Measurements from ENCODE around the gene DPP10.
"Not testable (repeated sequence)": the region's sequence is repeated elsewhere in the genome, so short reads cannot be mapped to it uniquely, and the experiment has no call there.

DPP10 gene

DNA sequence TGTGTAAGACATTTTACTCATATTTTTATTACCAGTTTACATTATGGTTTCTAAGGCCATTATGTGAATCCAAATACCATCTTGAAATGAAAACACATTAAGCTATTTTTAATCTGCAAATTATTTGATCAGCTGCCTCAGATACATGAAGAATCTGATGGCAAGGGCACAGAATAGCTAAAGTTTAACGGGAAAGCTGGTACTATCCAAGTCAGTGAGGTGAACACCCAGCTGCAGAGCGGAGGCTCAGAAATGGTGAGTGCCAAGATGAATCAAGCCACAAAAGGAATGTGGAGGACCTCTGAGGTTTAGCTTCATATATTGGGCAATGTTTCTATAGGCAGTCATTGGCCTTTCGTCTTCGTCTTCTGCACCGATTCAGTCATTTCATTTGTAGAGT is 75.1 kb downstream of the DPP10 start:
- DNase-seq, result no peak

DNA sequence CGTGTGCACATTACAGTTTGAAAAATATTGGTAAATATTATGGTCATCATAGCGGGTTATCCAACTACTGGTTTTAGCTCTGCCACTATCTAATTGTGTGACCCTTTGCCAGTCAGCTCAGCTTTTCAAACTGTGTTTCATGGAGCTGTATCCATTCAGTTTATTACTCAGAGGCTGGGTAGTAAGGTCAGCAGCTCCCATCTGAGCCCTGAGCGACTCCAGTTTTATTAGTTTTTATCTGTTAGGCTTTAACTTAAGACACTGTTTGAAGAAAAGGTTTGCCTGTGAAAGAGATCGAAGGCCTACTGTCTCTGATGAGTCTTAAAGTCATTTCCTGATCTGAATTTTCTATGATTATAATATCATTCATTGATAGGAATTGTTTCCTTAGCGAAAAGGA is 76.3 kb downstream of the DPP10 start:
- DNase-seq, result no peak

DNA sequence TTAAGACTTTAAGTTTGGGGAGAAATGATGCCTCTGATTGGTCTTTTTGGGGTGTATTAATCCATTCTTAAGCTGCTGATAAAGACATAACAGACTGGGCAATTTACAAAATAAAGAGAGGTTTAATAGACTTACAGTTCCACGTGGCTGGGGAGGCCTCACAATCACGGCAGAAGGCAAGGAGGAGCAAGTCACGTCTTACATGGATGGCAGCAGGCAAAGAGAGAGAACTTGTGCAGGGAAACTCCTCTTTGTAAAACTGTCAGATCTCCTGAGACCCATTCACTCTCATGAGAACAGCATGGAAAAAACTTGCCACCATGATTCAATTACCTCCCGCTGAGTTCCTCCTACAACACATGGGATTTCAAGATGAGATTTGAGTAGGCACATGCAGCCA is 80.2 kb downstream of the DPP10 start:
- DNase-seq, result not testable (repeated sequence)

DNA sequence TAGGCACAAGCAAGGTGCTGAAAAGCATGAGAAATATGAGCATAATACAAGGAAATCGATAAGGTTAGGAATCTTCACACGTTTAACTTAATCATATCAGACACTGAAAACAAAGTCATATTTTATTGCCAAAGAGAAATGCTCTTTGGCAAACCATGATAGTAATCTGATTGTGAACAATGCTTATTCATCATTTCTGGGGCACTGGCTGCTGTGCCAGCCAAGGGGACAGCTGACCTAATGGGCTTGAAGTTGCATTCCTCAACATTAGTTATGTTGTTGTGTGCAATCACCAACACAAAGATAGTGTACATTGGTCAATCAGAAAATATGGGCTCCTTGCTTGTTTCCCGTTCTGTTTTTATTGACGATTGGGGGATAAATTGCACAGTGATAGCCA is 83.5 kb downstream of the DPP10 start:
- DNase-seq, result no peak

DNA sequence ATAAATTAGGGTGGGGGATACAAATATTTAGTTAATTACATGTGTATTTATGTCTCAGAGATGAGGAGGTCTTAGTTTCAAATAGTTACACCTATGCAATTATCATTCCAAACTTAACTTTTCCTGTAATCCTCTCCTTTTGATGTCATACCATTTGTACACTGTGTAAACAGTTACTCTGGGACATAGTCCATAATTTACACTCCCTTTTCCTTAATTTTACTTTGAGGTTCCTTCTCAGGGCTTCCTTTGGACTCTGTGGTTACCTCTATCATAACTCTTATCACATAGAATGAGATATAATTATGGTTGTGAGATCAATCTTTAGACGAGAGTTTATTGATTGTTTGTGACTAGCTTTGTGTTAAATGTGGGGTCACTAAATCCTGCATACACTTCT is 84.4 kb downstream of the DPP10 start:
- no peak for DNase-seq

DNA sequence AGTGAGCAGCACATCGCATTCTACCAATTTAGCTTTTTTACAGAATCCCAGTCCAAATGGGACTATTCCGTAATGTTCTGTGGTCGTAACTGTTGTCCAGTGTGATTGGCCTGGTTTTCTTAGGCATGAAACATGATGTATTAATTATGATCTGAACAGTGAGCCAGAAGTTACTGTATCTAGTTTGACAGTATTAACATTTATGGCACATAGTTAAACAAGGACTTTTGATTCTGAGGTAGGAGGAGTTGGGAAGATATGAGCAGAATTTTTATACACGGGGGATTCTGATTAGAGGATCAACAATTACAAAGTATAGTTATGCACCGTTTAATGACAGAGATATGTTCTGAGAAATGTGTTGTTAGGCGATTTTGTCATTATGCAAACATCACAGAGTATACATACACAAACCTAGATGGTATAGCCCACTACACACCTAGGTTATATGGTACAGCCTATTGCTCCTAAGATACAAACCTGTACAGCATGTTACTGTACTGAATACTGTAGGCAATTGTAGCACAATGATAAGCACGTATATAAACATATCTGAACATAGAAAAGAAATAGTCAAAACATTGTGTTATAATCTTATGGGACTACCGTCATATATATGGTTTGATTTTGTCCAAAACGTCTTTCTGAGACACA is 85.0 kb downstream of the DPP10 start:
- DNase-seq, result no peak

DNA sequence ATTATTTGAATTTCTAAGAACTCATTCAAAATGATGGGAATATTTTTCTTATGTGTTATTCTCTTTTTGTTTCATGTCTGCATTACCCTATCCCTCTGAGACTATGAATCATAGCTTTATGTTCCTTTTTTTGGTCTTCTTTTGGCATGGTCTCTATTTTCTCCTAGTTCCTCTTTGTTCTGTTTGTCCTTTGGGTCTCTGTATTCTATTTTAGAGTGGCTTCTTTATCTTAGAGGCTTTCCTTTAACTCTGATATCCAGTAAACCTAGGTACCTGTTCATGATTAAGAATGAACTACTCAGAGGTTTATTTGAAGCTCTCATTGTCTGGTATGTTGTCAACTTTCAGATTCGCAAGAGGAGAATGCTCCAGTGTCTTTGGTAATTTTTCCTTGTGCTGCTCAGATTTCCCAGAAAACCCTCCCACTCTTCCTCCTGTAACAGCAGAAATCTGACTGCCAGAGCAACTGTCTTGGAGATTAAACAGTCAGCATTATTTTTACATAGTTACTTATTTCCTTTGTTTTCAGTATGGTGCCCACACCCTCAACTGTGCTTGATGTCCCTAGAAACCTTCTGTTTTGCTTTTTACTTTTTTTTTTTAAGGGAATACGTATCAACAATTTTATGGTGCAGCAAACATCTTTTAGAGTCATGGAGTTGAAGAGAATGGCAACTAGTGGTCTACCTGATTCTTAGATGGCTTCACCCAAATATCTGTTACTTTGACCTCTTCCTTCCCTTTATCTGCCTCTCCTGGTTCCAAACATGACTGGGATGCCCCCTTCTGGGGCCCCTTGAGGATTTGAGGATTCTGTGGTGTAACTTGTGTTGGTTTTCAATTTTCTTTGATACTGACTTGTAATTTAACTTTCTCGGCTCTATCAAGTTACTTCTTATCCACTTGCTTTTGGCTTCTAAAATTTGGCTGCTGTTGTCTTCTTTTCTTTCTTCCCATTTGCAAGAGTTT is 92.0 kb downstream of the DPP10 start:
- DNase-seq, result no peak

DNA sequence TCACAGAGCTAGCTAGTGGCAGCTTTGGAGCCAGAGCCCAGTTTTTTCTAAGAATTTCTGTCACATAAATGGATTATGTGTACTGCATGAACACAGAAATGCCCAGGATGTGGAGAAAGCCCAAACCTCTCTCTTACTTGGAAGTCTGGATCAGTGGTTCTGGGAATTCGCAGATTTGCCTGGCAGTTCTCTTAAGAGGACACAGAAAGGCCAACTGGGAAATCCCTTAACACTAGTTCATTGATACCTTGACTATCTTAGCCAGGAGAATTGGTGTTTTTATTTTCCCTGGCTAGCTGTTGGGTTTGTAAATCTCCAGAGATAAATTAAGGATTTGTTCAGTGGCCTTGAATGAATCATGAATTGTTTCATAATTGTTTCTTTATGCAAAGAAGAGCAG is 95.3 kb downstream of the DPP10 start:
- no peak for DNase-seq

DNA sequence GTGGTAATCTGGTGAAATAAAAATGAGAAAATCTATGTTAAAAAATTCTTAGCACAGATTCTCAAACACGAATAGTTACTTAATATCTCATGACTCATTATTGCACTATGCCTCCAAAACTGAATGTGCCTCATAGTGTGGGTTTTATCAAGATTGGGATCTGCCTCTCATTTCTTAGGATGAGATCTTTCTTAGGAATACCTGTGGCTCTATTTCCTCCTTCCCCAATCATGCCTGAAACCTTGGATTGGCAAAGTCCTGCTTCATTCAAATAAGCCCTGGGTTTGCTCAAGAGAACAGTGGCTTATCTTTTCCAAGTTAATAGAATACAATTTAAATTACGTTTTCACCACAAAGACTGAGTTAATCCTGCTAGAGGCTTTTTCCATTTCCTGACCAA is 100.3 kb downstream of the DPP10 start:
- no peak for DNase-seq

DNA sequence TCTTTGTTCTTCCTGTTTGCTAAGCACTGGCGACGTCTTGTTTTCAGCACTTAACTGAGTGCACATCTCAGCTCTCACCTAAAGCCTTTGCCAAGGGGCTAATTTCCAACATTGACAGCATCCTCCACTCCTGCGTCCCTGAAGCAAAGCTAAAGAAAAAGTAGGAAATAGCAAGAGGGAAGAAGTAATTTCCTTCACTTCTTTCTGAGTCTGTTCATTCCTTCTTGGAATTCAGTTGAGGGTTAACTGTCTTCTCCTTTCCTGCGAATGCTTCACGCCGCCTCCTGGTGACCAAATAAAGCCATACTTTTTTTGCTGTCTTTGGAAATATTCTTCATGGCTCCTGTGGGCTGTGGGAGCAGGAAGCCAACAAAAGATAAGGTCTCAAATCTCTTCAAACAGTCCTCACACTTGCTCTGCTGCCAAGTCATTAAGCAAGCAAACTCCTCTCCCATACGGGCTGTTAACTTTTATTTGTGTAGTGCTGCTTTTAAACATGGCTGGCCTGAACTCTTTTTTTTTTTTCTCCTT is 100.9 kb downstream of the DPP10 start:
- DNase-seq, result peak; percentile 32

DNA sequence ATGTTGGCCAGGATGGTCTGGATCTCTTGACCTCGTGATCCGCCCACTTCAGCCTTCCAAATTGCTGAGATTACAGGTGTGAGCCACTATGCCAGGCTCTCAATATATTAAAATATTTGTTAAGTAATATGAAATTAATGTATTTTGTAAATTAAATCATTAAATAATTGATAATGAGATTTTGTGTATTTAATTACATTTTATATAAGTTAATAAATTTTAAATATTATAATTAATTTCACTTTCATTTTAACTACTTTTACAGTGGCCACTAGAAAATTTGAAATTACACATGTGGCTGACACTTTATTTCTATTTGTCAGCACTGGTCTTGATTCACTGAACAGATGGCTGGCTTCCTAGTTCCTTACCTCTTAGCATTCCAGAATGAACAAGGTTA is 102.6 kb downstream of the DPP10 start:
- no peak for DNase-seq

DNA sequence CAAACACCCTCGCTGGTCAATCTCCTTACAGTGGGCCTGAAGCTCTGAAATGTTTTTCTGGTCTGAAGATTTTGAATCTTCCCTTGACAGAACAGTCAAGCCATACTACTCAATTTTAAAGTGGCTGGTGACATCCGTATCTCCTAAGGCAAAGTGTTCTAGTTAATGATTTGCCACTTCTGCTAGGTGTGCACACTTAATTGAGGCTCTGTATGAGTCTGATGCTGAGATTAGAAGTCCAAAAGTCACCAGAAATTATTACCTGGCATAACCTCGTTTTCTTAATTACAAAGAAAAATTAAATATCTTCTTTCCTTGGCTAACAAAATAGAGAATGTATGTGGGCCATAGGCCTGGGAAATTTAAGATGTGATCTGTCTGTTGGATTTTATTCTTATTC is 104.1 kb downstream of the DPP10 start:
- no peak for DNase-seq

DNA sequence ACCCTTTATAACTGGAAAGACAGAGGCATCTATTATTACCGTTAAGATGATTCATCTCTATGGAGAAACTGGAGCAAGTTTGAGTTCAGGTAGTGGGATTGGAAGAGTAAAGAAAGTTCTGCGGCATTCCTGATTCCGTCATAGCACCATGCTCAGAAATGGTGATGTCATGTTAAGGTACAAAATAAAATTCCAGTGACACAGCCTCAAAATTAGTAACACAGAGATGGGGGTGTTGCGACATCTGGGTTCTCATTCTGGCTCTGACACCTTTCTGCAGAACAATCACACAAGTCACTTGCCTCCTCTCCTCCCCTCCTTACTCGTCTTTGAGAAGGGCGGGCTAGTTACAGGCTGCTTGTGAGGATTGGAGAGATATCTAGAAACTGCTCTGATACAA is 105.7 kb downstream of the DPP10 start:
- DNase-seq, result no peak

DNA sequence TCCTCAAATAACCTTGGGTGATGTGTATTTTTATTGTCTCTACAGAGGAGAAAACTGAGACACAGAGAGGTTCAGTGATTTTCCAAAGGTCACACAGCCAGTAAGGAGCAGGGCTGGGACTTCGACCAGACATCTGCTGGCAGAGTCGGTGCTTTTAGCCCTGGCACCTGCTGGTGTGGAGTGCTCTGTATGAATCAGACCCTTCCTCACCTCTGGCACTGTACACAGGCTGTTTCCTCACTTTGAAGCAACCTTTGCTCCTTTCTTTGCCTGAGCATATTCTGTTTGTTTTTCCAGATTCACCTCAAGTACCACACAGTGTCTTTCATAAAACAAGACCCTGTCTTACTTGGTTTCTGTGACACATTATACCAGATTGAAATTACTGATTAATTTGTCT is 107.9 kb downstream of the DPP10 start:
- DNase-seq, result no peak

DNA sequence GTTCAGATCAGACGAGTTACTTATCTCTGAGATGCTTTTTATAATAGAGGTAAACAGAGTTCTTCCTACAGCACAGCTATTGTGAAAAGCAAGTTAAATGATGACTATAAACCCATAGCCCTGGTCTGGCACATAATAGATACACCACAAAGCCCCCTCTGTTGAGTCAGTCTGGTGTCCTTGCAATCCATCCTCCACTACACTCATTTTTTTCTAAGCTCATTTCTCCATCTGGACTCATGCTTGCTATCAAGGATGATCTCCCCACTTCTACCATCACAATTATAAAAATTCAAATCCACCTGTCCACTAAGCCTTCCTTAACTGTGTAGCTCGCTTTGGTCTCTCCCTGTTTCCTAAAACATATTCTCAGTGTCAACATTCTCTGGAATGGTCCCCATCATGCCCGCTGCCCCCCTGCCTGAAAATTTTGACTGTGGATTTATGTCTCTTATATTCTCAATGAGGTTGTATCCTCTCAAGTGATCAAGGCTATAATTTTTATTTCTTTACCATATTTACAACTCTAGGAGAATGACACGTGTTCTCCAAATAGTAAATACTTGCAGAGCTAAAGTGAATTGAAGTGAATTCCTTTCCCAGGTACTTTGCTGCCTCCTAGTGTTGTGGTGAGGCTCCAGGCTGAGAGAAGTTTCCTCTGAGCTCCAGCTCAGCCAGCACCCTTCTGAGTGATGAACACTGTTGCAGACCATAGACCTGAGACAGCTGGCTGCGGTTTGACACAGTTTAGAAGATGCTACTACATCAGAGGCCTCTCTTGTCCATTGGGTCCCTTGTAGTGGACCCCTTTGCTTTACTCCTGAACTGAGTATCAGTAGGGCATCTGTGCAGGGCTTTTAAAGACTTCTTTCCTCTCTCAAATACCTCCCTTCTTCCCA is 108.7 kb downstream of the DPP10 start:
- peak; percentile 67 for DNase-seq

DNA sequence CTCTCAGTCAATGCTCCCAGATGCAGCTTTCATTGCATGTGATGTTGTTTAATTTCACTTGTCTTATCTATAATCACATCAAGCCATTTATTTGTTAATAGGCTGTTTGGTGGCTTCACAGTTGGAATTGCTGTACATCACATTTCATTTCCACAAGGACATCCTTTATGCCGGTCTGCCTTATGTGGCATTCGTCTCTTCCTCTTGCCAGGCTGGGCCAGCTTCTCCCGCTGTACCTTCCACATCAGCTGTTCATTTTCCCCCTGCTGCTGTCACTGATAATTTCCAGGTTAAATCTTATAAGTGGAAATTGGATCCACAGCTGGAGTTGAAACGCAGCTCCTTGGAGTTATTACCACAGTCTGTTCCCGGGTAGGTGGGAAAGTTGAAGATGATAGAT is 110.6 kb downstream of the DPP10 start:
- no peak for DNase-seq

DNA sequence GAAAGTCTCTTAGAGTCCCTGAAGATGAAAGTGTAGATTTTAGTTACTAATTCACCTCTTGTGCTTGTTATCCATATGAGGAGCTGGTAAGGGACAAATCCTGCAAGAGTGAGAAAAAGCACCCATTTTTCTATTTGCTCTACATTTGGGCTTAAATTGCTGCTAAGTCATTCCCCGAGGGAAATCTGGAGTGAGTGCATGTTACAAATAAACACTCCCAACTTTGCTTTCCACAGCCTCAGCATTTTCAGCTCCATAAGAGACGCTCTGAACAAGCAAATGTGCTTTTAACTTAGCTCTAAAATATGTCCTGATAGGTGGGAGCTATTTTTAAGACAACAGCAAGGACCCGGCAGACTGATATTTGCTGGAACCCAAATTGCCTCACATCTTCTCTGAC is 126.7 kb downstream of the DPP10 start:
- no peak for DNase-seq

DNA sequence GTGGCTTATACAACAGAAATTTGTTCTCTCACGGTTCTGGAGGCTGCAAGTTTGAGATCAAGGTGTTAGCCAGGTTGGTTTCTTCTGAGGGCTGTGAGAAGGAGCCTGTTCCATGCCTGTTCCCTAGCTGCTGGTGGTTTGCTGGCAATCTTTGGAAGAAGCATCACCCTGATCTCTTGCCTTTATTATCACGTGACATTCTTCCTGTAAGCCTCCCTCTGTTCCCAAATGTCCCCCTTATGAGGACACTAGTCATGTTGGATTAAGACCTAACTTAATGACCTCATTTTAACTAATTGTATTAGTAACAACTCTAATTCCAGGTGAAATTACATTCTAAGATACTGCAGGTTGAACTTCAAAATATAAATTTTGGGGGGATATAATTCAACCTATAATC is 135.2 kb downstream of the DPP10 start:
- no peak for DNase-seq

DNA sequence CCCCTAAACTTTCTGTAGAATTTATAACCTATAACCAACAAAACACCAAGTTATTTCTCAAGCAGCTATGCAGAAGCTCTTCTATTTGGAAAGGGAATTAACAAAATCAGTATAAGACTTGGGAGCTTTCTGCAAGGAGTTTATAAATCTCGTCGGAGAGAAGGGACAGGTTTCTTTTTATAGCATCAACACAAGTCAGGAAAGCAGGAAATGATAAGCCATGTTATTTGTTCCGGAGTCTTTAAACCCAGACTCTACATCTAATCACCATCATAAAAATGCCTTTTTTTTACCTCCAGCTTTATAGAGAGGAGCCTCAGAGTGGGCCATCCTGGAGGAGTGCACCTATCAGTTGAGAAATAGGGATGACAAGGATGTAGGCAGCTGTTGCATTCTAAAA is 137.1 kb downstream of the DPP10 start:
- DNase-seq, result no peak

DNA sequence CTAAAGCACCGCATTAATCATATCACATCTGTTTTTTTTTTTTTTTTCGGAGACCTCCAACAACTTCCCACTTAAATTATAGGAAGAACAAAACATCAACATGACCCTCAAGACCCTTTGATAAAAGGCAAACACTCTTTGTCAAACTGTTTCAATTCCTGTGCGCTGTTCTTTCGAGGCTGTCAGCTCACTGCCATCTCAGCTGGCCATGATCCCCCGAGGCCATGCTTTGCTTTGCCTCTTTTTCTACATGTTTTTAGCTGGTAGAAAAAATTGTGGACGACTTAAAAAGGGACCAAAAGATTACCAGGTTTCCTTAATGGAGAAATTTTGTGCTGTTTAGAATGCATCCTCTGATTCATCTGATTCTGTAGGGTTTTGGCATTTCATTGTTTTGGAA is 138.2 kb downstream of the DPP10 start:
- no peak for DNase-seq

DNA sequence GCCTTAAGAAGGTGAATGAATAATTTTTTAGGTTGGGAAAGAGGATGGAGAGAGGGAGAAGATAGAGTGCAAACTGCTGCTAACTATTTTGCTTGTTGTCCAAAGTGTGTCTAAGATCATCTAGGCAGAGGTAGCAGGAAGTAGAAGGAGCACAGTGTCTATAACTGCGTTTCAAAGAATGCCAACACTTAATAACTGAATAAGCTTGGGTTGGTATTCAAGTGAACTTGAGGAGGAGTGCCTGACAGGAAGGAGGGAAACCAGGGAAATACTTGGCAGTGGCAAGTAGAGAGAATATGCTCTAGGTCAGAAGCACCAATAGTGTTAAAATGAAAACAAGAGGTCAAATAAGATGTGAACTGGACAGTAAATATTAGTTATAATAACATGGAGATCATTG is 155.9 kb downstream of the DPP10 start:
- no peak for DNase-seq

DNA sequence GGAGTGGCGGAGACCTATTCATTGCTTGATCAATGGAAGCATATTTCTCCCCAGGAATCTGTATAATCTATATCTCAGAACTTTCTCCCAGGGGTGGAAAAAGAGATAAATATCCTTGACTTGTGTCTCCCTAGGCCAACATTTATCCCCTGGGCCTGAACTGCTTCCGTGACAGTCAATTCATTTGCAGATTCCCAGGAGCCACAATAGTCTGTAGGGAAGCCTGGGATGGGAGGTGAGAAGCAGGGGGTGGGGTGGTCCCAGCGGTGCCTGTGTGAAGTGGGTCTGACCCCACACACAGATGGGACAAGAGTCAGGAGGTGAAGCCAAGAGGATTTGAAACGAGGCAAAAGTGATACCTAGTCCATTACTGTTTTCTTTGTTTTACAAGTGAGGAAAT is 166.8 kb downstream of the DPP10 start:
- DNase-seq, result no peak

DNA sequence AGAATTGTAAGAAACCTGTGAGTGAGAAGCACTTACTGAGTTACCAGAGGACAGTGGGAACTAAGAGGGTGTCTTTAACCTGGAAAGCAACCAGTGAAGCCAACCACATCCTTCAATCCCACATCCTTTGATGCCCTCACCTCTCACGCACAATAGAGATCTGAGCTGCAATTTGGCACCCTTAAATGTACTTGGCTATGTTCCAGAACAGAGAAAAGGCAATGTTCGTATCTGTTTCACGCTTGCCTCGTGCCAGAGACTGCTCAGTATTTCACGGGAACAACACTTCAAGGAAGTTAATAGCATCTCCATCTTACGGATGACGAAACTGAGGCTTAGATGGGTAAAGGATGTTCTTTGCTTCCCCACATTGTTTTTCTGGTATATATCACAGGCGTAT is 167.4 kb downstream of the DPP10 start:
- no peak for DNase-seq

Data from kidney glomerular epithelial cell (primary cell).